A673 (cell line): ENCODE results near the gene CYTH1.

Experiments
- CTCF ChIP-seq: fragments of 300-800, 200-600 bp; sonication (generic); conservative IDR thresholded peaks from 2 replicates; pipeline ENCODE4 v1.5.1; 2017; ENCODE audit warnings: low read depth, mild to moderate bottlenecking, antibody characterized with exemption, low read length, moderate library complexity, mixed read lengths
- EZH2 ChIP-seq: fragments of 200-600 bp; sonication (generic); IDR thresholded peaks from 2 replicates; pipeline ENCODE4 v1.6.1; 2017; ENCODE audit warnings: borderline replicate concordance, low read depth, mild to moderate bottlenecking, mixed read lengths, antibody characterized with exemption, low read length; ENCODE audit not compliant: poor library complexity, severe bottlenecking

DNA sequence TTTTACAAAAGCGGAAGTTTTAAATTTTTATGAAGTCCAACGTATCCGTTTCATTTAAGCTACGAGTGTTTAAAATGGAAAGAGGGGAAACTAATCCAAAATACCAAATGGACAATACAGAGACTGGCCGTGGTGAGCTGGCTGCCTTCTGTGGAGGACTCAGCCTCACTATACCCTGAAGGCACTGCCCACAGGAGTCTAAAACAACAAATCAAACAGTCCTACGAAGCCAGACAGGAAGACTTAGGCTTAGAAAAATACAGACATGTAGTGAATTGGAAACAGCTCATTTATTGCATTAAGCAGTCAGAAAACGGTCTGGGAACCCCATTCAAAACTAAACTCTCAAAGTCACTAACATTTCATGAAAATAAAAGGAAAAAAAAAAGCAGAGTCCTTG lies 75.1 kb downstream of the CYTH1 start:
- TF ChIP-seq CTCF: no peak
- no peak for TF ChIP-seq EZH2
